GM12878 (cell line): ENCODE results near the gene PIAS2.

ENCODE experiments used
- CHD2 ChIP-seq: IDR thresholded peaks from 2 replicates; pipeline ENCODE4 v1.6.1; 2011; ENCODE audit warnings: low read depth, low read length, improper control_type of control experiment, borderline replicate concordance
- CREB1 ChIP-seq: IDR thresholded peaks from 2 replicates; pipeline ENCODE4 v1.6.1; 2012; ENCODE audit warnings: low read depth, mild to moderate bottlenecking, inconsistent platforms
- CTCF ChIP-seq, 3 experiments: IDR thresholded peaks in 2 of 3; conservative IDR thresholded peaks in 1 of 3; 2 replicates each; pipeline ENCODE4 v1.5.1; 2011; ENCODE audit warnings: low read depth in 3 of 3, low read length in 3 of 3, mild to moderate bottlenecking in 3 of 3, control low read depth in 2 of 3, moderate library complexity in 2 of 3, inconsistent platforms in 1 of 3, mixed read lengths in 1 of 3; ENCODE audit not compliant: control insufficient read depth in 2 of 3, insufficient read depth in 1 of 3; ENCODE audit errors: extremely low read depth in 1 of 3
- KLF5 ChIP-seq: fragments of 450-650 bp; IDR thresholded peaks from 2 replicates; pipeline ENCODE4 v1.6.1; 2014; ENCODE audit warnings: mild to moderate bottlenecking; ENCODE audit not compliant: partially characterized antibody
- MAX ChIP-seq: IDR thresholded peaks from 2 replicates; pipeline ENCODE4 v1.6.1; 2012; ENCODE audit warnings: low read depth, low read length, improper control_type of control experiment
- MXI1 ChIP-seq: fragments of 150-350 bp; IDR thresholded peaks from 2 replicates; pipeline ENCODE4 v1.6.1; 2011; ENCODE audit warnings: low read depth, mild to moderate bottlenecking, inconsistent platforms, low read length, improper control_type of control experiment
- POLR2A ChIP-seq: IDR thresholded peaks from 2 replicates; pipeline ENCODE4 v1.6.1; 2011; ENCODE audit warnings: low read depth, mild to moderate bottlenecking, low read length
- TBL1XR1 ChIP-seq: IDR thresholded peaks from 2 replicates; pipeline ENCODE4 v1.6.1; 2012; ENCODE audit warnings: low read depth, low read length, improper control_type of control experiment
- USF1 ChIP-seq: IDR thresholded peaks from 2 replicates; pipeline ENCODE4 v1.6.1; 2011; ENCODE audit warnings: borderline replicate concordance, low read depth, mild to moderate bottlenecking, moderate library complexity, mixed read lengths, low read length; ENCODE audit not compliant: insufficient read depth; ENCODE audit errors: extremely low read length
- ZZZ3 ChIP-seq: IDR thresholded peaks from 2 replicates; pipeline ENCODE4 v1.6.1; 2011; ENCODE audit warnings: low read depth; ENCODE audit not compliant: control insufficient read depth, insufficient read length
- TF ChIP-seq, protein P1 (sequence below): IDR thresholded peaks from 2 replicates; pipeline ENCODE4 v1.6.1; 2011; ENCODE audit warnings: borderline replicate concordance, low read depth, mild to moderate bottlenecking, moderate library complexity, low read length; ENCODE audit not compliant: insufficient read depth, poor library complexity, severe bottlenecking
- TF ChIP-seq, protein P2 (sequence below): IDR thresholded peaks from 2 replicates; pipeline ENCODE4 v1.6.1; 2012; ENCODE audit warnings: mild to moderate bottlenecking, low read depth, low read length

DNA sequence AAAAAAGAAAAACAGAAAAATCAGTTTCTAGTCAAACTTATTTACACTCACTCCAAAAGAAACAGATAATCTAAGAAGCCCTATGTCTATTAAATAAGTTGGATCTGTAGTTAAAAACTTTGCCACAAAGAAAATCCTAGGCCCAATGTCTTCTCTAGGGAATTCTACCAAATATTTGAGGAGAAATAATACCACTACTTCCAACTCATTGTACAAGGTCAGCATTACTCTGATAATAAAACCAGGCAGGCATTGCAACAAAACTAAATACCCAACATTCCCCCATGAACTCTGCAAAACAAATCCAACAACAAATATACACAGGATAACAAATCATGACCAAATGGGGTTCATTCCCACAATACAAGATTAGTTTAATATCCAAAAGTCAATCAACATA lies 86.7 kb downstream of the PIAS2 start:
- TF ChIP-seq, protein P1, sequence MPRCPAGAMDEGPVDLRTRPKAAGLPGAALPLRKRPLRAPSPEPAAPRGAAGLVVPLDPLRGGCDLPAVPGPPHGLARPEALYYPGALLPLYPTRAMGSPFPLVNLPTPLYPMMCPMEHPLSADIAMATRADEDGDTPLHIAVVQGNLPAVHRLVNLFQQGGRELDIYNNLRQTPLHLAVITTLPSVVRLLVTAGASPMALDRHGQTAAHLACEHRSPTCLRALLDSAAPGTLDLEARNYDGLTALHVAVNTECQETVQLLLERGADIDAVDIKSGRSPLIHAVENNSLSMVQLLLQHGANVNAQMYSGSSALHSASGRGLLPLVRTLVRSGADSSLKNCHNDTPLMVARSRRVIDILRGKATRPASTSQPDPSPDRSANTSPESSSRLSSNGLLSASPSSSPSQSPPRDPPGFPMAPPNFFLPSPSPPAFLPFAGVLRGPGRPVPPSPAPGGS, result no peak
- TF ChIP-seq CTCF (IDR thresholded peaks at IDR 0.05 in 2 of 3, conservative IDR thresholded peaks at IDR 0.05 in 1 of 3; ENCODE audit: control insufficient read depth in 2 of 3, extremely low read depth in 1 of 3, insufficient read depth in 1 of 3, low read depth in 3 of 3, low read length in 3 of 3) (no peak), POLR2A (no peak), USF1 (no peak), MXI1 (no peak), CHD2 (no peak), ZZZ3 (no peak), TBL1XR1 (no peak), KLF5 (no peak), CREB1 (no peak), MAX (no peak)
- TF ChIP-seq, protein P2, sequence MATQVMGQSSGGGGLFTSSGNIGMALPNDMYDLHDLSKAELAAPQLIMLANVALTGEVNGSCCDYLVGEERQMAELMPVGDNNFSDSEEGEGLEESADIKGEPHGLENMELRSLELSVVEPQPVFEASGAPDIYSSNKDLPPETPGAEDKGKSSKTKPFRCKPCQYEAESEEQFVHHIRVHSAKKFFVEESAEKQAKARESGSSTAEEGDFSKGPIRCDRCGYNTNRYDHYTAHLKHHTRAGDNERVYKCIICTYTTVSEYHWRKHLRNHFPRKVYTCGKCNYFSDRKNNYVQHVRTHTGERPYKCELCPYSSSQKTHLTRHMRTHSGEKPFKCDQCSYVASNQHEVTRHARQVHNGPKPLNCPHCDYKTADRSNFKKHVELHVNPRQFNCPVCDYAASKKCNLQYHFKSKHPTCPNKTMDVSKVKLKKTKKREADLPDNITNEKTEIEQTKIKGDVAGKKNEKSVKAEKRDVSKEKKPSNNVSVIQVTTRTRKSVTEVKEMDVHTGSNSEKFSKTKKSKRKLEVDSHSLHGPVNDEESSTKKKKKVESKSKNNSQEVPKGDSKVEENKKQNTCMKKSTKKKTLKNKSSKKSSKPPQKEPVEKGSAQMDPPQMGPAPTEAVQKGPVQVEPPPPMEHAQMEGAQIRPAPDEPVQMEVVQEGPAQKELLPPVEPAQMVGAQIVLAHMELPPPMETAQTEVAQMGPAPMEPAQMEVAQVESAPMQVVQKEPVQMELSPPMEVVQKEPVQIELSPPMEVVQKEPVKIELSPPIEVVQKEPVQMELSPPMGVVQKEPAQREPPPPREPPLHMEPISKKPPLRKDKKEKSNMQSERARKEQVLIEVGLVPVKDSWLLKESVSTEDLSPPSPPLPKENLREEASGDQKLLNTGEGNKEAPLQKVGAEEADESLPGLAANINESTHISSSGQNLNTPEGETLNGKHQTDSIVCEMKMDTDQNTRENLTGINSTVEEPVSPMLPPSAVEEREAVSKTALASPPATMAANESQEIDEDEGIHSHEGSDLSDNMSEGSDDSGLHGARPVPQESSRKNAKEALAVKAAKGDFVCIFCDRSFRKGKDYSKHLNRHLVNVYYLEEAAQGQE, result no peak
